PC-9 (cell line): ENCODE measurements around the gene ISL2. TPM values are rescaled to one million over a fixed set of nuclear protein-coding genes. Genes with fewer than 3 reads are reported as not detected.

Source experiments
- BruUV-seq: library from RNA; stranded (reverse); fragments of 400-500 nt; replicated peaks from 2 replicates; lab custom pipeline; 2021; lab: Mats Ljungman, UMichigan
- CTCF ChIA-PET: fragments of 300-600 bp; sonication (Branson Sonifier 250); formaldehyde crosslinking; loops from one replicate; lab custom pipeline; 2022; ENCODE audit warnings: antibody characterized with exemption; lab: Charles Lee
- POLR2A ChIA-PET: fragments of 300-600 bp; sonication (Branson Sonifier 250); formaldehyde crosslinking; loops from one replicate; lab custom pipeline; 2022; ENCODE audit warnings: antibody characterized with exemption; ENCODE audit not compliant: unreplicated experiment; lab: Charles Lee
- DNase-seq, 2 experiments: peaks; one replicate each; pipeline versions ENCODE4 v3.0.0 to v3.0.0-alpha.2; 2015 to 2022; ENCODE audit warnings: mixed read lengths in 1 of 2
- H2AFZ ChIP-seq: fragments of 200-600 bp; sonication (generic); 2 replicates; pipeline ENCODE4 v1.8.1; 2017; ENCODE audit warnings: antibody characterized with exemption
- H3F3A ChIP-seq: fragments of 200-600 bp; sonication (generic); 2 replicates; pipeline ENCODE4 v1.8.1; 2017; ENCODE audit warnings: antibody characterized with exemption, mild to moderate bottlenecking, low read depth; ENCODE audit not compliant: insufficient read depth
- H3K27ac ChIP-seq: fragments of 200-600 bp; sonication (generic); 2 replicates; pipeline ENCODE4 v1.6.1; 2016; ENCODE audit warnings: mixed run types
- H3K27me3 ChIP-seq: fragments of 200-600 bp; sonication (generic); 2 replicates; pipeline ENCODE4 v1.6.1; 2016; ENCODE audit warnings: low read depth, mixed run types; ENCODE audit not compliant: insufficient read depth
- H3K36me3 ChIP-seq: fragments of 200-600 bp; sonication (generic); 2 replicates; pipeline ENCODE4 v1.6.1; 2016; ENCODE audit warnings: low read depth, mixed run types
- H3K4me1 ChIP-seq: fragments of 200-600 bp; sonication (generic); replicated peaks from 2 replicates; pipeline ENCODE4 v1.6.1; 2016; ENCODE audit warnings: mixed run types; ENCODE audit not compliant: insufficient read depth
- H3K4me2 ChIP-seq: fragments of 200-600 bp; sonication (generic); 2 replicates; pipeline ENCODE4 v1.6.1; 2017; ENCODE audit warnings: mixed run types
- H3K4me3 ChIP-seq: fragments of 200-600 bp; sonication (generic); 2 replicates; pipeline ENCODE4 v1.6.1; 2016; ENCODE audit warnings: mixed run types
- H3K79me2 ChIP-seq: fragments of 200-600 bp; sonication (generic); 2 replicates; pipeline ENCODE4 v1.6.1; 2017; ENCODE audit warnings: low read depth, mixed run types
- H3K9me2 ChIP-seq: fragments of 200-600 bp; sonication (generic); 2 replicates; pipeline ENCODE4 v1.8.1; 2017; ENCODE audit warnings: mild to moderate bottlenecking; ENCODE audit not compliant: insufficient read depth
- H3K9me3 ChIP-seq: fragments of 200-600 bp; sonication (generic); 2 replicates; pipeline ENCODE4 v1.8.1; 2016; ENCODE audit warnings: low read depth; ENCODE audit not compliant: insufficient read depth
- H4K20me1 ChIP-seq: fragments of 200-600 bp; sonication (generic); 2 replicates; pipeline ENCODE4 v1.8.1; 2017; ENCODE audit not compliant: insufficient read depth
- EZH2 ChIP-seq: fragments of 200-600 bp; sonication (generic); IDR thresholded peaks from 2 replicates; pipeline ENCODE4 v1.8.0; 2017; ENCODE audit warnings: antibody characterized with exemption, low read depth
- intact Hi-C: fragments of 100-400 bp; cut with micrococcal nuclease; formaldehyde crosslinking; loops from one replicate; pipeline ENCODE4 v1.10.0; 2022; ENCODE audit not compliant: unreplicated experiment
- total RNA-seq: library from RNA; stranded (reverse); gene quantifications from 2 replicates; pipeline ENCODE4 v1.2.3, GENCODE V29; 2021
- TF ChIP-seq, protein P1 (sequence below): fragments of 200-600 bp; sonication (generic); conservative IDR thresholded peaks from 2 replicates; pipeline ENCODE4 v1.6.1; 2017; ENCODE audit warnings: mixed run types, antibody characterized with exemption, mild to moderate bottlenecking, moderate library complexity

Gene ISL2
- total RNA-seq, 1 experiment from 2014 or later, result 0.24 TPM

DNA sequence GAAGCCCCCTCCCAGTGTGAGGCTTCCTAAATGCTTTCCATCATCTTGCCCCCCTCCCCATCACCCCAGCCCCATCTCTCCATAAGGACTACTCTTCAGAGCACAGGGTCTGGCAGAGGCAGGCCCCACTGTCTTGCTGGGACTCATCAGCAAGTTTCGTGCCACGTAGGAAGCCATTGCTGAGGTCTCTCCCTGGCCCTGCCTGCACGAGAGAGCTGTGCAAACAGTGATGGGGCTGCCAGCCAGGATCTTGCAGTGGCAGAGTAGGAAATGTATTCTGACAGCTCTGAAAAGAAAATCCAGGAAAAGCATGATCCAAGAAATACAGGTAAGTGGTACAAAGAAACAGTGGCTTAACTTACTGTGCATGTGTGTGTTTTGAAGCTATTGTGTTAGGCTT lies 22.6 kb downstream of the ISL2 start:
- H3K4me2 ChIP-seq, result no peak overlapping the region
- no peaks in the 10 kb centered on the region for H3K9me3 ChIP-seq
- 0 out of 2 replicates have a peak, but pooled peaks cover 5% of the 10 kb centered on the region for H3F3A ChIP-seq
- no peak overlapping the region for H2AFZ ChIP-seq
- no peak overlapping the region for H3K4me3 ChIP-seq
- H3K36me3 ChIP-seq, result no peaks in the 10 kb centered on the region
- intact Hi-C loops, result no loop called here
- H3K79me2 ChIP-seq, result no peaks in the 10 kb centered on the region
- no TSS peak for BruUV-seq
- POLR2A ChIA-PET, result no interaction called here
- no peaks in the 10 kb centered on the region for H3K9me2 ChIP-seq
- DNase-seq, result no peak
- H3K4me1 ChIP-seq, result peaks cover 4% of the 10 kb centered on the region; the same call in 1 of the 2 replicates
- TF ChIP-seq, protein P1, sequence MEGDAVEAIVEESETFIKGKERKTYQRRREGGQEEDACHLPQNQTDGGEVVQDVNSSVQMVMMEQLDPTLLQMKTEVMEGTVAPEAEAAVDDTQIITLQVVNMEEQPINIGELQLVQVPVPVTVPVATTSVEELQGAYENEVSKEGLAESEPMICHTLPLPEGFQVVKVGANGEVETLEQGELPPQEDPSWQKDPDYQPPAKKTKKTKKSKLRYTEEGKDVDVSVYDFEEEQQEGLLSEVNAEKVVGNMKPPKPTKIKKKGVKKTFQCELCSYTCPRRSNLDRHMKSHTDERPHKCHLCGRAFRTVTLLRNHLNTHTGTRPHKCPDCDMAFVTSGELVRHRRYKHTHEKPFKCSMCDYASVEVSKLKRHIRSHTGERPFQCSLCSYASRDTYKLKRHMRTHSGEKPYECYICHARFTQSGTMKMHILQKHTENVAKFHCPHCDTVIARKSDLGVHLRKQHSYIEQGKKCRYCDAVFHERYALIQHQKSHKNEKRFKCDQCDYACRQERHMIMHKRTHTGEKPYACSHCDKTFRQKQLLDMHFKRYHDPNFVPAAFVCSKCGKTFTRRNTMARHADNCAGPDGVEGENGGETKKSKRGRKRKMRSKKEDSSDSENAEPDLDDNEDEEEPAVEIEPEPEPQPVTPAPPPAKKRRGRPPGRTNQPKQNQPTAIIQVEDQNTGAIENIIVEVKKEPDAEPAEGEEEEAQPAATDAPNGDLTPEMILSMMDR, result no peak
- TF ChIP-seq EZH2, result no peak
- H4K20me1 ChIP-seq, result no peaks in the 10 kb centered on the region
- no peak overlapping the region for H3K27ac ChIP-seq
- H3K27me3 ChIP-seq, result no peaks in the 10 kb centered on the region
- CTCF ChIA-PET, result no interaction called here

DNA sequence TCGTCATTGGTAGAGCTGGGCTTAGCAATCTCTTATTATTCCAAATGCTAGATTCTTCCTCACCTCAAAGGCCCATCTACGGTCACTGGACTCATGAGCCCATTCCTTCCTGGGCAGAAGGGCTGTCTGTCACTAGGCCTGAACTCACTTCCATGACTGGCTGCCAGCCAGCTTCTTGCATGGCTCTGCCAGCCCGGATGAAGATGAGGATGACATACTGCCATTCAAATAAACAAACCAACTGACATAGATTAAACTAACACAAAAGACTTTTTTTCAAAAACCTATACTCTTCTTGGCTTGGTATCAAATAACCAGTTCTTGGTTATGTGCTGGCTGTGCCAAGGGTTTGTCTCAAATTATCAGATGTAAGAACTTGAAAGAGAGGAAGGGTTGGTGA lies 23.8 kb downstream of the ISL2 start:
- H3K4me1 ChIP-seq, result peaks cover 4% of the 10 kb centered on the region; the same call in 1 of the 2 replicates
- intact Hi-C loops, result no loop called here
- no peaks in the 10 kb centered on the region for H3K79me2 ChIP-seq
- no peaks in the 10 kb centered on the region for H4K20me1 ChIP-seq
- no peak overlapping the region for H3K4me3 ChIP-seq
- H2AFZ ChIP-seq, result no peak overlapping the region
- no TSS peak for BruUV-seq
- H3K9me3 ChIP-seq, result no peaks in the 10 kb centered on the region
- 0 out of 2 replicates have a peak, but pooled peaks cover 5% of the 10 kb centered on the region for H3F3A ChIP-seq
- H3K4me2 ChIP-seq, result no peak overlapping the region
- ChIA-PET CTCF (no interaction called here), POLR2A (no interaction called here)
- no peaks in the 10 kb centered on the region for H3K36me3 ChIP-seq
- no peaks in the 10 kb centered on the region for H3K27me3 ChIP-seq
- no peak for TF ChIP-seq EZH2
- TF ChIP-seq, protein P1, result no peak
- DNase-seq, result no peak
- no peaks in the 10 kb centered on the region for H3K9me2 ChIP-seq
- no peak overlapping the region for H3K27ac ChIP-seq

DNA sequence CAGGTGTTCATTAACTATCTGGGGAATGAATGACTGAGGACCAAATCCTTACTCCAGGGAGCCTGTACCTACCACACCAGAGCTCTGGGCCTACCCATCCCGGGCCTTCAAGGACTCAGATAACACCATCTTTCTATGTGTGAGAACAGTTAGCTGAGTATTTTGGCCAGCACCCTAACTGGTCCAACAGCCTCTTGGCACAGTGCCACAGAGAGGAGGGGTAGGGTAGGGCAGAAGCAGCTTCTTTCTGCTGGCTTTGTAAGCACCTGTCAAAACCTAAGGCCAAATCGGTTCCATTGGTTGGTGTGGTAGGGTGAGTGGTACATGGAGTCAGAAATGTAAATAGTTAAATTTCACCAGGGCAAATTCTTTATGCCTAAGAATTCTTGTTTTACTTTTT lies 26.7 kb downstream of the ISL2 start:
- ChIA-PET POLR2A (interaction anchor here (1.0 kb wide), 1 partner anchor 22 kb away, joined by 6 read pairs; no protein-coding TSS in a partner anchor), CTCF (no interaction called here)
- H4K20me1 ChIP-seq, result no peaks in the 10 kb centered on the region
- TF ChIP-seq EZH2, result no peak
- TF ChIP-seq, protein P1, result no peak
- H2AFZ ChIP-seq, result no peak overlapping the region
- H3K9me2 ChIP-seq, result no peaks in the 10 kb centered on the region
- H3K4me2 ChIP-seq, result no peak overlapping the region
- no peaks in the 10 kb centered on the region for H3K27me3 ChIP-seq
- no peaks in the 10 kb centered on the region for H3K79me2 ChIP-seq
- H3K4me1 ChIP-seq, result peaks cover 4% of the 10 kb centered on the region; the same call in 1 of the 2 replicates
- H3K9me3 ChIP-seq, result no peaks in the 10 kb centered on the region
- intact Hi-C loops, result no loop called here
- no TSS peak for BruUV-seq
- 0 out of 2 replicates have a peak, but pooled peaks cover 5% of the 10 kb centered on the region for H3F3A ChIP-seq
- no peaks in the 10 kb centered on the region for H3K36me3 ChIP-seq
- H3K27ac ChIP-seq, result no peak overlapping the region
- no peak overlapping the region for H3K4me3 ChIP-seq
- DNase-seq, result no peak
